ENCODE data around the gene PUM2. TPM values are rescaled to one million over a fixed set of nuclear protein-coding genes. Genes with fewer than 3 reads are reported as not detected.
"Not testable (repeated sequence)": the region's sequence is repeated elsewhere in the genome, so short reads cannot be mapped to it uniquely, and the experiment has no call there.

The PUM2 gene
- total RNA-seq, 1 experiment from 2014 or later = 23.1 TPM

- no peak for DNase-seq (ENCODE audit: low spot score)
Measured at GRCh38 chr2:20369366-20369765, 18.7 kb upstream of the PUM2 start.

DNA sequence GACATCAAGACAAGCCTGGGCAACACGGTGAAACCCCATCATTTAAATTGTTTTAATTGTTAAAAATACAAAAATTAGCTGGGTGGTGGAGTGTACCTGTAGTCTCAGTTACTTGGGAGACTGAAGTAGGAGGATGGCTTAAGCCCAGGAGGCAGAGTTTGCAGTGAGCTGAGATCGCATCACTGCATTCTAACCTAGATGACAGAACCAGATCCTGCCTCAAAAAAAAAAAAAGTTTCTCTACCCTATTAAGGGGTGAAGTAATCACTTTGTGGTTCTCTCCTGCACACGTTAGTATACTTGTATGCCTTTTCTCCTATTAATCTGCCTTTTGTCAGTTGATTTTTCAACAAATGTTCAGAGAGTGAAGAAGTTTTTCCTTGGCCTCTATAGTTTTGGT lies 18.1 kb upstream of the PUM2 start:
- no peak for DNase-seq (ENCODE audit: low spot score)

DNA sequence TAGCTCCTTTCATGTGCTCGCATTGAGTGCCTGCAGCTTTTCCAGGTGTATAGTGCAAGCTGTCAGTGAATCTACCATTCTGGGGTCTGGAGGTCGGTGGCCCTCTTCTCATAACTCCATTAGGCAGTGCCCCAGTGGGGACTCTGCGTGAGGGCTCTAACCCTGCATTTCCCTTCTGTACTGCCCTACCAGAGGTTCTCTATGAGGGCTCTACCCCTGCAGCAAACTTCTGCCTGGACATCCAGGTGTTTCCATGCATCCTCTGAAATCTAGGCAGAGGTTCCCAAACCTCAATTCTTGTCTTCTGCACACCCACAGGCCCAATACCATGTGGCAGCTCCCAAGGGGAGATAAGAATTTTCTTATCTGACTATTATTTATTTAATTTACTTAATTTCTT lies 17.3 kb upstream of the PUM2 start:
- not testable (repeated sequence) for DNase-seq (ENCODE audit: low spot score)

DNA sequence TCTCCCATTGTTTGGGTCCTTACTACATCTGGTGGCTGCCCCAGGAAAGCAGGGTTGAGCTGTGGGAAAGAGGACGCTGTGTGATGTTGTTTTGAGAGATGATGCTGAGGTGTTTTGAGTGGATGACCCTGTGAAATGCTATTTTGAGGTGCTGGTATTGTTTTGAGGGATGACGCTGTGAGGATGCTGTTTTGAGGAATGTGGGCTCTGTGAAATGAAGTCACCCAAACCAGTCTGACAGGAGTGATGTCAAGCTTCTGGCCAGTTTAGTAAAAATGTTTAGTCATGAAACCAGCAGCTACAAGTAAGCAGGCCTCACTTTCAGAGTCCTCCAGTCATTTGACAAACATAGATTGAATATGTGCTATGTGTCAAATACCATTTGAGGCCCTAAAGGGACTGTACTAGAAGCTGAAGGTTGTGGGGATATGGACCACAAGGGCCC lies 16.1 kb upstream of the PUM2 start:
- no peak for DNase-seq (ENCODE audit: low spot score)

GRCh38 chr2:20365249-20365817 lies 14.7 kb upstream of the PUM2 start:
- DNase-seq (ENCODE audit: low spot score) = no peak

DNA sequence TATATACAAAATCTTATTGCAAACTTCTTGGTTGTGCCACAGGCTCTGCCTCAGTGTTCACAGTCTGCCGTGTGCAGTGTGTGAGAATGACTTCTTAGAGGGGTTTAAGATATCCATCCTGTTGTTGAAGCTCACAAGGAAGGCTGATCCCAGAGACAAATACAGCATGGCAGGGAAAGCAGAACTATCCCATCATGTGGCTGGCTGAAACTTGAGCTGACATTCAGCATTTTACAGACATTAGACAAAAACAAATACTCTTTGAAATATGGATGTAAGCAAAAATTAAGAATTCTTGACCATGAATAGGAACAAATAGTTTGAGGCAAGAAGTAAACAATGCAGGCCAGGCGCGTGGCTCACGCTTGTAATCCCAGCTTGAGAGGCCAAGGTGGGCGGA lies 12.9 kb upstream of the PUM2 start:
- no peak for DNase-seq (ENCODE audit: low spot score)

- no peak for DNase-seq (ENCODE audit: low spot score)
Measured at GRCh38 chr2:20362701-20363435, 12.2 kb upstream of the PUM2 start.

DNA sequence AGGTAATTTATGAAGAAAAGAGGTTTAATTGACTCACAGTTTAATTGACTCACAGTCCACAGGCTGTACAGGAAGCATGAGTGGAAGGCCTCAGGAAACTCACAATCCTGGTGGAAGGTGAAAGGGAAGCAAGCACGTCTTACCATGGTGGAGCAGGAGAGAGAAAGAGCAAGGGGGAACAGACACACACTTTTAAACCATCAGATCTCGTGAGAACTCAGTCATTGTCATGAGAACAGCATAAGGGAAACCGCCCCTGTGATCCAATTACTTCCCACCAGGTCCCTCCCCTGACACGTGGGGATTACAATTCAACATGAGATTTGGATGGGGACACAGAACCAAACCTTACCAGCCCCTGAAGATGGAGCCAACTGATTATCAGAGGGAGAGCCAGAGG lies 11.2 kb upstream of the PUM2 start:
- no peak for DNase-seq (ENCODE audit: low spot score)

- no peak for DNase-seq (ENCODE audit: low spot score)
Measured at GRCh38 chr2:20359096-20359495, 8.5 kb upstream of the PUM2 start.

GRCh38 chr2:20357638-20358389 lies 7.2 kb upstream of the PUM2 start:
- no peak for DNase-seq (ENCODE audit: low spot score)

DNA sequence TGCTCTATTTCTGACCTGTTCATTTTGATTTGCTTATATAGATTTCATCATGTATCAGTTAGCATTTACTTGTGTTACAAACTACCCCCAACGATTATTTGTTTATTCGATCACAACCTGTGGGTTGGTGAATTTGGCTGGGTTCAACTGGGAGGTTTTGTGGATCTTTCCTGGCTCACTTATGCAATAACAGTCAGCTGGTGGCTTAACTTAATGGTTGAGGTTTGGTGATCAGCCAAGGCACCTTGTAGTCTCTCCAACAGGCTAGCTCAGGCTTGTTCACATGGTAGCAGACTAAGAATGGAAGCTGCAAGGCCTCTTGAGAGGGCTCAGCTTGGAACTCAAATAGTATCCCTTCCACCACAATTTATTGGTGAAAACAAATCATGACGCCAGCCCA lies 5.4 kb upstream of the PUM2 start:
- no peak for DNase-seq (ENCODE audit: low spot score)

DNA sequence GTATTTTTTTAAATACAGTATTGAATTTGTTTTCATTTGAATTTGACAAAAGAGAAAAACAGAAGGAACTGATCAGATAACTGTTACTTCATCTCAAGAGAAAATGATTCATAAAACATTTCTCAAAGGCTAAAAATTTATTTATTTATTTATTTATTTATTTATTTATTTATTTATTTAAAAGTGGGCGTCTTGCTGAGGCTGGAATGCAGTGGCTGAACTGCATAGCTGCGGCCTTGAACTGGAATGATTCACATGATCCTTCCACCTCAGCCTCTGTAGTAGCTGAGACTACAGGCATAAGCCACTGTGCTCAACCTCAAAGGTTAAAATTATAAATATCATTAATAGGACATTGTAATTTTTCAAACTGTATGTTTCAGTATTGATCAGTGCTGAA lies 4.5 kb upstream of the PUM2 start:
- DNase-seq (ENCODE audit: low spot score) = no peak

DNA sequence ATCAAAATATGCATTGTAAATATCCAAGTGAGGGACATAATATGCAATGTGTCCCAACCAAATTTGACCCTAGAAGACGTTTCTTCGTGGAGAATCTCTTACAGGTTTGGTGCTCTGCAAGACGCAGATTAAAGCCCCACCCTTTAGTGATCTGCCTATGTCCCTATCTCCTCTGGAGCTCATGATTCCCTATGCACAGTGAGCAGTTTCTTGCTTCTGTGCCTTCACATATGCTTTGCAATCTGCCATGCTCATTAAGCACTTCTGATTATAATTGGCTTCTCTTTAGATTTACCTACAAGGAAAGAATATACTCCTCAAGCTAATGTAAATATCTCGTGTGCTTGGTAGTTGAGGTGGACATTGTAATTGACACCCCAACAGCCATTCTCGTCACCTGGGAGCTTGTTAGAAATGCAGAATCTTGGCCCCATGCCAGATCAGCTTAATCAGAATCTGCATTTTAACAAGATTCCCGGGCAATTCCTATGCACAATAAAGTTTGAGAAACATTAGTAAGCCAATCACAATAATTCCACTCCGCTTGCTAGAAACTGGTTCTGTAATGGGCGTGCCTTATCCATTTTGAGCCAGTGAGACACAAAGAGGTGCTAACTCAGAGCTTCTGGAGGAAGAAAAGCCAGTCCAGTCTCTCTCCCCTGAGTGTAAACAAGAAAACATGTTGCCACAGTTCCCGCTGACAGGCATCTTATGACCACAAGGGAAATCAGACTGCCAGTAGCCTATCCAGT lies 2.8 kb upstream of the PUM2 start:
- DNase-seq (ENCODE audit: low spot score) = no peak

- no peak for DNase-seq (ENCODE audit: low spot score)
Measured at GRCh38 chr2:20352581-20353216, 2.1 kb upstream of the PUM2 start.

GRCh38 chr2:20352230-20352578 lies 1.6 kb upstream of the PUM2 start:
- no peak for DNase-seq (ENCODE audit: low spot score)

- no peak for DNase-seq (ENCODE audit: low spot score)
Measured at GRCh38 chr2:20351555-20352229, 1.0 kb upstream of the PUM2 start.

DNA sequence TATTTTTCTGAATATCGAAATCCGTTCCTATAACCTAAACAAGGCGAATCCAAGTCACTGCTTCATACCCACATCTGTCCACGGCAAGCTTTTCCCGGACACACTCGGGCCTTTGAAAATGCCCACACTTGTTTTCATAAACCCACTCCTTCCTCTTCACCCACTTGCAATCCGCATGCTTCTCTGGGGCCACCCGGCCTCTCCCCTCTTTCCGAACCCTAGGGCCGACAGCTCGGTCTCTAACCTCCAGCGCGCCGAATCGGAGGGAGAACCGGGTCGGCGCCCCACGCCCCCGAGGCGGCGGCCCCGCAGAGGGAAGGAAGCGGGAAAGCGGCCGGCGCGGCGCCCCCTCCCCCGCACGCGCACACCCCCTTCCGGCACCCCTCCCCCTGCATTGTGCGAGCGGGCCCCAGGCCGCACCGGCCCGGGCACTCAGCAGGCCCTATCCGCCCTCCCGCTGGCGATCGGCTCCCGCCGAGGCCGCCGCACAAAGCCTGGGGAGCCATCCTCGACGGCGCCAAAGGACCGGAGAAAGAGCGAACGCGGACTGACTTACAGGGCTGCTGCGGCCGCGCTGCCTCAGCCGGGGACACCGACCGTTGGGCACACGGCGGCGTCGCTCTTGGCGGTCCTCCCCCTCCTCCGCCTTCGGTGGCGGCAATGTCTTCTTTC lies 467 bp downstream of the PUM2 start:
- peak; percentile 45 for DNase-seq (ENCODE audit: low spot score)

DNA sequence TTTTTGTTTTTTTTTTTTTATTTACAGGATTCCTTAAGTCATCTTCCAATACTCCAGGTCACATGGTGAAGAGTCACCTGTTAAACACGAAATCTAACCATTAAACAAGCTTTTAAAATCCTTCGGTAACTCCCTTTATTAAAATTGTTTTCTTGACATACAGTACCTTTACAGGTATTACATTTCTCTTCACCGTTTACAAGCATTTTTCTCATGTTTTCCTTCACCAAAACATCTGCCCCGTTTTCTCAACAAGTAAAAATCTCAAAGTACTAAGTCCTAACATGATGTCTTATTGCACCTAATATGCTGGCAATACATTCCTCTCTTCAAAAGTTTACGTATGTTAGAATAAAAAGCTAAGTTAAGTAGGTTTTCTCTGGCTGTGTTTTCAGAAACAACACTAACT lies 1.1 kb downstream of the PUM2 start:
- peak; percentile 49 for DNase-seq (ENCODE audit: low spot score)

DNA sequence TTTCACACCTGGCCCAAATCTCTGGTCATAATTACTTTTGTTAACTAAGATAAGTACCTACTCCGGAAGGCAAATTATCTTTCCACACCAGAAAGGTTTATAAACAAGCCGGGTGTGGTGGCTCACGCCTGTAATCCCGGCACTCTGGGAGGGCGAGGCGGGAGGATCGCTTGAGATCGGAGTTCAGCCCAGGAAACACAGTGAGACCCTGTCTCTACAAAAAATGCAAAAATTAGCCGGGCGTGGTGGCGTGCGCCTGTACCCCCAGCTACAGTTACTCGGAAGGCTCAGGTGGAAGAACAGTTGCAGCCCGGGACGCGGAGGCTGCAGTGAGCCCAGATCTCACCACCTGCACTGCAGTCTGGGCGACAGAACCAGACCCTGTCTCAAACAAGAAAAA lies 2.1 kb downstream of the PUM2 start:
- no peak for DNase-seq (ENCODE audit: low spot score)

DNA sequence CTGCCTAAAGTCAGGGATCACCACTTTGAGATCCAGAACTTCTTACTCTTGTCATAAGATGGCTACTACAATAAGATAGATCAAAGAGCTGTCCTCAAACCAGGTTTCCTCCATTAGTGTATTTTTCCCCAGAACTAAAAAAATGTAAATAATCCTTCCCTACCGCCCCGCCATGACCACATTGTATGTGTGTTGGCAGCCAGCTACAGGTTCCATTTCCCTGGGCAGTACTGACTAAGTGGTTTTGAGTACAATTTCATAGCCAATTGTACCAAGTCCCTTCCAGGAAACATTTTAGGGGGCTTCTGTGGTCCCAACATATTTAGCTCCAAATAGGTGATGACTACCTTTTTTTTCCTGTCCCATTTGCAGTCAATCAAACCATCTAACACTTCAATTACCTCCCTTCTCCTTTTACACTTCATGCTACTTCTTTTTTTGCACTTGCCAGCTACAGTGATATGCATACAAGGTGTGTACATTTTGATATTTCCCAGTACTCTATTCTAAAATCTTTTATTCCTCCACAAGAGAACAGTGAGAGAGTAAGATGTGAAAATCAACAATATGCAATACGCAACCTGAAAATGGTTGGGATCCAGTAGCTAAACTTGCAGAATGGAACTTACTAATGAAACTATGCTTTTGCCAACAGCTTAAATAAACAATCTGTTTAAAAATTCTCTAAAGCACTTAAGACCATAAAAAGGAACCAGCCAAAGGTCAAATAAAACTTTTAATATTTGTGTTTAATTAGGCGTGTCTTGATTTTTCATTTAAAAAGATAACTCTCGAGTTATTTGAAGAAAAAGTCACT lies 3.9 kb downstream of the PUM2 start:
- no peak for DNase-seq (ENCODE audit: low spot score)

Data from HT-29 (cell line).